Endothelial cell (in vitro differentiated cells): Measurements from ENCODE around the gene NDUFA3. TPM values are rescaled to one million over a fixed set of nuclear protein-coding genes. Genes with fewer than 3 reads are reported as not detected.

ENCODE experiments used
- DNase-seq: peaks from one replicate; pipeline ENCODE4 v3.0.0; 2021; ENCODE audit warnings: low spot score
- H3K27ac Mint-ChIP-seq: one replicate; pipeline ENCODE4 v1.8.0; 2021; ENCODE audit warnings: mixed read lengths, inconsistent platforms; ENCODE audit not compliant: unreplicated experiment
- H3K27me3 Mint-ChIP-seq: one replicate; pipeline ENCODE4 v1.8.0; 2021; ENCODE audit warnings: mild to moderate bottlenecking, moderate library complexity, mixed read lengths, inconsistent platforms; ENCODE audit not compliant: unreplicated experiment
- H3K36me3 Mint-ChIP-seq: one replicate; pipeline ENCODE4 v1.8.0; 2021; ENCODE audit warnings: mild to moderate bottlenecking, low read depth, mixed read lengths, inconsistent platforms; ENCODE audit not compliant: unreplicated experiment
- H3K4me1 Mint-ChIP-seq: one replicate; pipeline ENCODE4 v1.8.0; 2021; ENCODE audit warnings: mild to moderate bottlenecking, mixed read lengths, inconsistent platforms; ENCODE audit not compliant: unreplicated experiment
- H3K4me3 Mint-ChIP-seq: one replicate; pipeline ENCODE4 v1.8.0; 2021; ENCODE audit warnings: mild to moderate bottlenecking, mixed read lengths, inconsistent platforms; ENCODE audit not compliant: unreplicated experiment
- H3K9me3 Mint-ChIP-seq: one replicate; pipeline ENCODE4 v1.8.0; 2021; ENCODE audit warnings: mixed read lengths, inconsistent platforms; ENCODE audit not compliant: unreplicated experiment
- total RNA-seq: library from RNA; stranded (reverse); fragmentation: NEBNext Ultra II Directional; extraction: Animal tissue kit (Norgen Biotek cat#: 25700); gene quantifications from one replicate; pipeline ENCODE4 v1.2.1, GENCODE V29; 2021; ENCODE audit not compliant: unreplicated experiment
- TF ChIP-seq, protein P1 (sequence below): fragments of 200-600 bp; sonication (generic); IDR thresholded peaks from one replicate; pipeline ENCODE4 v1.5.0; 2021; ENCODE audit warnings: antibody characterized with exemption; ENCODE audit not compliant: unreplicated experiment

Gene NDUFA3
- total RNA-seq, 1 donor from 2014 or later = 126 TPM

DNA sequence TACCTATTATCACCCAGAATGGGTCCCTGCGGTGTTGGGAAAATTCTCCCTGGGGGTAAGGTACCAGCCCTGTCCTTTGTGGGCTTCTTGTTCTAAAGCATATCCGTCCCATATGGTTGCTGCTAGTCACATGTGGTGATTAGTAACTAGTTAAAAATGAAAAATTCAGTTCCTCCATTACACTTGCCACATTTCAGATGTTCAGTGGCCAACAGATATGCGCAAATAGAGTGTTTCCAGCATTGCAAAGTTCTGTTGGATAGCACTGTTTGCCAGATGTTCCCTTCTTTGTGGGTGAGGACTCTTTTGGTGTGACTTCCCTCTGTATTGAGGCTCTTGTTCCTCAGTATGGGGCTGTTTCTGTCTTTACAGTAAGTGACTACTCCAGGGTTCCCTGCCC is 38.7 kb downstream of the NDUFA3 start:
- Mint-ChIP-seq H3K4me3 (no peak overlapping the region), H3K36me3 (peaks cover 55% of the 10 kb centered on the region), H3K27me3 (peaks cover 15% of the 10 kb centered on the region), H3K27ac (no peak overlapping the region), H3K4me1 (peaks cover 15% of the 10 kb centered on the region), H3K9me3 (no peaks in the 10 kb centered on the region)
- no peak for DNase-seq
- TF ChIP-seq, protein P1, sequence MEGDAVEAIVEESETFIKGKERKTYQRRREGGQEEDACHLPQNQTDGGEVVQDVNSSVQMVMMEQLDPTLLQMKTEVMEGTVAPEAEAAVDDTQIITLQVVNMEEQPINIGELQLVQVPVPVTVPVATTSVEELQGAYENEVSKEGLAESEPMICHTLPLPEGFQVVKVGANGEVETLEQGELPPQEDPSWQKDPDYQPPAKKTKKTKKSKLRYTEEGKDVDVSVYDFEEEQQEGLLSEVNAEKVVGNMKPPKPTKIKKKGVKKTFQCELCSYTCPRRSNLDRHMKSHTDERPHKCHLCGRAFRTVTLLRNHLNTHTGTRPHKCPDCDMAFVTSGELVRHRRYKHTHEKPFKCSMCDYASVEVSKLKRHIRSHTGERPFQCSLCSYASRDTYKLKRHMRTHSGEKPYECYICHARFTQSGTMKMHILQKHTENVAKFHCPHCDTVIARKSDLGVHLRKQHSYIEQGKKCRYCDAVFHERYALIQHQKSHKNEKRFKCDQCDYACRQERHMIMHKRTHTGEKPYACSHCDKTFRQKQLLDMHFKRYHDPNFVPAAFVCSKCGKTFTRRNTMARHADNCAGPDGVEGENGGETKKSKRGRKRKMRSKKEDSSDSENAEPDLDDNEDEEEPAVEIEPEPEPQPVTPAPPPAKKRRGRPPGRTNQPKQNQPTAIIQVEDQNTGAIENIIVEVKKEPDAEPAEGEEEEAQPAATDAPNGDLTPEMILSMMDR = no peak

DNA sequence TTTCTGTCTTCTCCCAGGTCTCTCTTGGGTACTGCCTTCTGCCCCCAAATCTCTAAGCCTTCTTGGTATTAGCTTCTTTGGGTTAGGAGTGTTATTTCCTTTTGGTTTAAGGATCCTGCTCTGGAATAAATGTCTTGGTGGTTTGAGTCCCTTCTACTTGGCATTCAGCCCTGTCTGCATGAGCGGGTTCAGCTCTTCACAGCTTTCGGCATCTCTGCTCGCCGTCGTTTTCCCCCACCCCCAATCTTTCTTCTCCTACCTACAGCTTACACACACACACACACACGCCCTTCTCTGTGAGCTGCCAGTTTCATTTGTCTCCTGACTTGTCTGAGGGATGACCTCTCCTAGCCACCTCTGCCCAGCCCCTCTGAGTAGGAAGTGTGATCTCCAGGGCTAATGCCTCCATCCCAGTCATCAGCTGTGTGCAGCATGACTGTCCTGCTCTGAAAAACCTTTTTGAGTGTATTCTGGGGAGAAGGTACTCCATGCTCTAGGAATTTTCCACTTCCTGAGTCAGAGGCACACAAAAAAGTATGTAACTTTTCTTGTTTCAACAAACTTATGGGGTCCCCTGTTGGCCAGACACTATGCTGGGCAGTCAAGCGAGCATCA is 39.6 kb downstream of the NDUFA3 start:
- peak overlapping the region; percentile 28 for H3K4me3 Mint-ChIP-seq
- TF ChIP-seq, protein P1 = no peak
- H3K9me3 Mint-ChIP-seq = no peaks in the 10 kb centered on the region
- peaks cover 62% of the 10 kb centered on the region for H3K36me3 Mint-ChIP-seq
- DNase-seq = no peak
- H3K4me1 Mint-ChIP-seq = peaks cover 11% of the 10 kb centered on the region
- H3K27me3 Mint-ChIP-seq = peaks cover 6% of the 10 kb centered on the region
- no peak overlapping the region for H3K27ac Mint-ChIP-seq

DNA sequence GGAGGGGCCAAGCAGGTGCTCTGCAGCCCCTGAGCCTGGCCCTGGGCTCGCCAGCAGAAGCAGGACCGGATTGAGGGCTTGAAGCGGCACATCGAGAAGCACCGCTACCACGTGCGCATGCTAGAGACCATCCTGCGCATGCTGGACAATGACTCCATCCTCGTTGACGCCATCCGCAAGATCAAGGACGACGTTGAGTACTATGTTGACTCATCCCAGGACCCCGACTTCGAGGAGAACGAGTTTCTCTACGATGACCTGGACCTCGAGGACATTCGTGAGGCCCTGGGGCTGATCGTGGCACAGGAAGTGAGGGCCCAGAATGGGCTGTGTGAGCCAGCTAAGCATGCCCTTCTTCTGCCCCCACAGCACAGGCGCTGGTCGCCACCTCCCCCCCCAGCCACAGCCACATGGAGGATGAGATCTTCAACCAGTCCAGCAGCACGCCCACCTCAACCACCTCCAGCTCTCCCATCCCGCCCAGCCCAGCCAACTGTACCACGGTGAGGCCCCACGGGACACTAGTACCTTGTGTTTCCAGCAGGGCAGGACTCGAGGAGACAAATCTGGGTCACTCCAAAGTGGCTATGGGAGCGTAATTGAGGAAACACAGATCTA is 43.0 kb downstream of the NDUFA3 start:
- Mint-ChIP-seq H3K4me3 (no peak overlapping the region), H3K27me3 (peaks cover 5% of the 10 kb centered on the region), H3K9me3 (no peaks in the 10 kb centered on the region), H3K4me1 (peaks cover 12% of the 10 kb centered on the region), H3K27ac (no peak overlapping the region), H3K36me3 (peaks cover 75% of the 10 kb centered on the region)
- TF ChIP-seq, protein P1 = no peak
- no peak for DNase-seq

DNA sequence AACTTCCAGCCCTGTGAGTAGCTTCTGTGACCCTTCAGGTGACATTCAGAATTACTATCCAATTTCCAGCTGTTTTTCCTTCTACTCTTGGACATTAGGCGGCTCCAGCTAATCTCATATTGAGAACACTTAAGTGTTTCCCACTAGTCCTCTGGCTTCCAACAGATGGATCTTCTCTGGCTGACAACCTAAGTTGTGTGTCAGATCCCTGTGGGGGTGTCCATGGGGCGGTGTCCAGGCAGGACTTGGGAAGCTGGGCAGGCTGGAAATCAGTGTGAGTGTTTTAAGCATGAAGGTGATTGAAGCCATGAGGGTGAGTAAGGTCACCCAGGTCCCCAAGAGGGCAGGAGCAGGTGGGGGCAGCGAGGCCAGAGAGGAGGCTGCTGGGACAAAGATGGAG is 45.0 kb downstream of the NDUFA3 start:
- Mint-ChIP-seq H3K36me3 (peaks cover 70% of the 10 kb centered on the region), H3K9me3 (no peaks in the 10 kb centered on the region), H3K4me3 (peak overlapping the region; percentile 73), H3K4me1 (peaks cover 13% of the 10 kb centered on the region), H3K27ac (peak overlapping the region; percentile 83), H3K27me3 (peaks cover 7% of the 10 kb centered on the region)
- DNase-seq = no peak
- TF ChIP-seq, protein P1 = no peak

DNA sequence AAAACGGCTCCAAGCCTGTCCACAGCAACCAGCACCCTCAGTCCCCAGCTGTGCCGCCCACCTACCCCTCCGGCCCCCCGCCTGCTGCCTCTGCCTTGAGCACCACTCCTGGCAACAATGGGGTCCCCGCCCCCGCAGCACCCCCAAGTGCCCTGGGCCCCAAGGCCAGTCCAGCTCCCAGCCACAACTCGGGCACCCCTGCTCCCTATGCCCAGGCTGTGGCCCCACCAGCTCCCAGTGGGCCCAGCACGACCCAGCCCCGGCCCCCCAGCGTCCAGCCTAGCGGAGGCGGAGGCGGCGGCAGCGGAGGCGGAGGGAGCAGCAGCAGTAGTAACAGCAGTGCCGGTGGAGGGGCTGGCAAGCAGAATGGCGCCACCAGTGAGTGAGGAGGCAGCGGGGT is 45.5 kb downstream of the NDUFA3 start:
- no peak for DNase-seq
- no peaks in the 10 kb centered on the region for H3K9me3 Mint-ChIP-seq
- H3K27ac Mint-ChIP-seq = no peak overlapping the region
- no peak overlapping the region for H3K4me3 Mint-ChIP-seq
- H3K4me1 Mint-ChIP-seq = peaks cover 13% of the 10 kb centered on the region
- peaks cover 66% of the 10 kb centered on the region for H3K36me3 Mint-ChIP-seq
- TF ChIP-seq, protein P1 = no peak
- H3K27me3 Mint-ChIP-seq = peaks cover 7% of the 10 kb centered on the region
